HepG2 (cell line): Measurements from ENCODE around the gene LAMA1. TPM values are rescaled to one million over a fixed set of nuclear protein-coding genes. Genes with fewer than 3 reads are reported as not detected.

ENCODE experiments used
- ATAC-seq: fragments of 200-7000 bp; cut with Tn5 transposase; 3 replicates; pipeline ENCODE4 v1.9.1; 2020; ENCODE audit warnings: mild to moderate bottlenecking, moderate library complexity
- BruUV-seq: library from RNA; stranded (reverse); fragments of 400-500 nt; replicated peaks from 2 replicates; lab custom pipeline; 2021; lab: Mats Ljungman, UMichigan
- CTCF ChIA-PET: fragments of 300-600 bp; formaldehyde crosslinking; extraction: SDS; loops from one replicate; lab custom pipeline; 2021; ENCODE audit warnings: low total read pairs, inconsistent platforms, low intra/inter-chr PET ratio; lab: Yijun Ruan, JAX
- POLR2A ChIA-PET: fragments of 350-600 bp; sonication (Branson Sonifier 250); formaldehyde crosslinking; loops from one replicate; lab custom pipeline; 2020; ENCODE audit warnings: antibody characterized with exemption, inconsistent platforms; lab: Yijun Ruan, JAX
- DNase-seq: peaks from one replicate; pipeline ENCODE4 v3.0.0-alpha.2; 2015; ENCODE audit warnings: low spot score
- FAIRE-seq: peaks from 3 replicates; lab custom pipeline; 2011; peaks lifted over from hg19 to GRCh38; lab: Jason Lieb, UNC
- H2AFZ ChIP-seq: one replicate; pipeline ENCODE4 v1.6.1; 2011; ENCODE audit warnings: low read length, inconsistent platforms
- H3K27ac ChIP-seq: fragments of 300-600 bp; 3 replicates; pipeline ENCODE4 v1.8.0; 2011; ENCODE audit warnings: mixed run types, mild to moderate bottlenecking, mixed read lengths, low read length, inconsistent platforms; ENCODE audit not compliant: insufficient read depth; ENCODE audit errors: extremely low read length
- H3K27me3 ChIP-seq, 2 experiments: fragments of 200-600 bp in 1 of 2; 2 replicates in 1 of 2; 3 replicates in 1 of 2; pipeline versions ENCODE4 v1.6.0 to v1.8.0; 2011; ENCODE audit warnings: low read length in 2 of 2, mild to moderate bottlenecking in 2 of 2, moderate library complexity in 2 of 2, inconsistent platforms in 1 of 2; ENCODE audit not compliant: insufficient read depth in 2 of 2, control insufficient read depth in 1 of 2
- H3K36me3 ChIP-seq, 2 experiments: fragments of 200-600 bp in 1 of 2; replicated peaks in 1 of 2; 2 replicates in 1 of 2; 3 replicates in 1 of 2; pipeline versions ENCODE4 v1.5.1 to v1.8.0; 2011; ENCODE audit warnings: low read length in 2 of 2, inconsistent platforms in 1 of 2; ENCODE audit not compliant: insufficient read depth in 2 of 2, control insufficient read depth in 1 of 2
- H3K4me1 ChIP-seq: 2 replicates; pipeline ENCODE4 v1.5.1; 2012; ENCODE audit warnings: low read length, inconsistent platforms; ENCODE audit not compliant: insufficient read depth
- H3K4me2 ChIP-seq: 2 replicates; pipeline ENCODE4 v1.6.0; 2011; ENCODE audit warnings: low read depth, low read length, inconsistent platforms
- H3K4me3 ChIP-seq, 3 experiments: fragments of 200-600 bp in 1 of 3; sonication (generic), shearing (Covaris generic) in 1 of 3; replicated peaks in 1 of 3; 2 replicates each; pipeline ENCODE4 v1.5.1; 2011 to 2016; ENCODE audit warnings: low read length in 3 of 3, inconsistent platforms in 2 of 3, low read depth in 2 of 3, mild to moderate bottlenecking in 2 of 3, control low read depth in 1 of 3, mixed read lengths in 1 of 3; ENCODE audit not compliant: insufficient read depth in 1 of 3
- H3K79me2 ChIP-seq: one replicate; pipeline ENCODE4 v1.6.1; 2011; ENCODE audit warnings: low read length, inconsistent platforms; ENCODE audit not compliant: insufficient read depth
- H3K9ac ChIP-seq: 2 replicates; pipeline ENCODE4 v1.6.0; 2011; ENCODE audit warnings: mild to moderate bottlenecking, low read depth, low read length, inconsistent platforms; ENCODE audit not compliant: insufficient read depth
- H3K9me3 ChIP-seq: 2 replicates; pipeline ENCODE4 v1.5.1; 2012; ENCODE audit warnings: mild to moderate bottlenecking, low read length
- H4K20me1 ChIP-seq: 2 replicates; pipeline ENCODE4 v1.6.0; 2011; ENCODE audit warnings: inconsistent platforms, mild to moderate bottlenecking, low read length, moderate library complexity; ENCODE audit not compliant: insufficient read depth
- CEBPB ChIP-seq: IDR thresholded peaks from 2 replicates; pipeline ENCODE4 v1.6.1; 2011; ENCODE audit warnings: low read depth, low read length, improper control_type of control experiment, borderline replicate concordance
- GZF1 ChIP-seq: sonication (generic); formaldehyde crosslinking; IDR thresholded peaks from 2 replicates; pipeline ENCODE4 v1.5.1; 2020; ENCODE audit warnings: mild to moderate bottlenecking, missing genetic modification reagents
- NAIF1 ChIP-seq: sonication (generic); formaldehyde crosslinking; IDR thresholded peaks from 2 replicates; pipeline ENCODE4 v1.5.0; 2020; ENCODE audit warnings: mild to moderate bottlenecking, missing genetic modification reagents, borderline replicate concordance
- REXO4 ChIP-seq: sonication (generic); formaldehyde crosslinking; IDR thresholded peaks from 2 replicates; pipeline ENCODE4 v1.8.0; 2022; ENCODE audit warnings: missing genetic modification reagents, mild to moderate bottlenecking, borderline replicate concordance
- SMAD3 ChIP-seq: sonication (generic); formaldehyde crosslinking; IDR thresholded peaks from 2 replicates; pipeline ENCODE4 v1.4.0; 2020; ENCODE audit warnings: missing genetic modification reagents
- SOX6 ChIP-seq, 2 experiments: fragments of 450-650 bp in 1 of 2; sonication (generic) in 1 of 2; formaldehyde crosslinking in 1 of 2; IDR thresholded peaks; 2 replicates each; pipeline versions ENCODE4 v1.4.0 to v1.6.1; 2017 to 2020; ENCODE audit warnings: antibody characterized with exemption in 1 of 2, mild to moderate bottlenecking in 1 of 2, missing genetic modification reagents in 1 of 2
- TBL1XR1 ChIP-seq: fragments of 150-350 bp; IDR thresholded peaks from 2 replicates; pipeline ENCODE4 v1.6.1; 2014; ENCODE audit warnings: borderline replicate concordance, low read length; ENCODE audit not compliant: partially characterized antibody
- ZNF34 ChIP-seq: sonication (generic); formaldehyde crosslinking; IDR thresholded peaks from 2 replicates; pipeline ENCODE4 v1.4.0; 2020; ENCODE audit warnings: mild to moderate bottlenecking, missing genetic modification reagents, borderline replicate concordance
- ZNF572 ChIP-seq: sonication (generic); formaldehyde crosslinking; IDR thresholded peaks from 2 replicates; pipeline ENCODE4 v1.5.1; 2020; ENCODE audit warnings: mild to moderate bottlenecking, missing genetic modification reagents
- WGBS: methylation state at CpG from one replicate; pipeline ENCODE4 v1.1.6; 2017; ENCODE audit warnings: low lambda C conversion rate; 5-methylcytosine and 5-hydroxymethylcytosine counted together
- in situ Hi-C: cut with HindIII; loops from 2 replicates; pipeline ENCODE4 v1.10.0; 2017; ENCODE audit warnings: low pct_unique_long_range_greater_than_20kb; ENCODE audit not compliant: extremely low pct_ligation_motif_present
- intact Hi-C: fragments of 100-400 bp; cut with micrococcal nuclease; formaldehyde crosslinking; loops from one replicate; pipeline ENCODE4 v1.10.0; 2022; ENCODE audit not compliant: unreplicated experiment
- polyA plus RNA-seq, 8 experiments: library from polyadenylated mRNA; depleted of rRNA in 3 of 8; stranded (reverse) in 7 of 8; unstranded in 1 of 8; fragments of >200 nt; fragmentation: Illumina TruSeq in 4 of 8; extraction: Trizol in 4 of 8; gene quantifications; 2 replicates each; pipeline versions ENCODE4 v1.2.1 to v1.2.3, GENCODE V29; 2011 to 2016; ENCODE audit warnings: low read depth in 4 of 8, missing spikeins in 1 of 8, mixed read lengths in 1 of 8; ENCODE audit not compliant: insufficient read depth in 1 of 8
- total RNA-seq, 5 experiments: library from RNA; depleted of rRNA; stranded (reverse); fragments of >200 nt; fragmentation: Illumina TruSeq; extraction: Trizol; gene quantifications; 2 replicates each; pipeline ENCODE4 v1.2.3, GENCODE V29; 2016; ENCODE audit warnings: low read depth in 1 of 5
- TF ChIP-seq, protein P1 (sequence below): sonication (generic); formaldehyde crosslinking; IDR thresholded peaks from 2 replicates; pipeline ENCODE4 v1.4.0; 2020; ENCODE audit warnings: missing genetic modification reagents
- TF ChIP-seq, protein P2 (sequence below): sonication (generic); formaldehyde crosslinking; IDR thresholded peaks from 2 replicates; pipeline ENCODE4 v1.8.0; 2022; ENCODE audit warnings: mild to moderate bottlenecking, missing genetic modification reagents, moderate library complexity
- TF ChIP-seq, protein P3 (sequence below): sonication (generic); formaldehyde crosslinking; IDR thresholded peaks from 2 replicates; pipeline ENCODE4 v1.5.0; 2020; ENCODE audit warnings: mild to moderate bottlenecking, missing genetic modification reagents

The LAMA1 gene
- total and polyA plus RNA-seq, 2 of the 13 experiments (the other 11 are each of a cell fraction or from before 2014, with no cell fraction given) = 0.05 to 0.44 TPM

DNA sequence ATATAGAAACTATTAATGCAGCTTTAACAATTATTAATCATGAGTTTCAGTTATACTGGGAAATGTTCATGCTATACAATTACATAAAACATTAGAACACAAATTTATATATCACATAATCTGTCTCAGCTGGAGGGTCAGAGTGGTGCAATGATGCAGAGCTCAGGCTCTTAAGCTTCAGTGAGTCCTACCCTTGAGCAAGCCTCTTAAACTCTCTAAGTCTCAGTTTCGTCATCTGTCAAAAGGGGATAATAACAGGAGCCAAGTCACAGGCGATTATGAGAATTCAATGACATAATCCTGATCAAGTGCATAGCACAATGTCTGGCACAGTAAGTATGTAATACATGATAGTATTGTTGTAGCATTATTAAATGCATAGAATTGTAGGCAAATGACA is 46.0 kb downstream of the LAMA1 start:
- Histone ChIP-seq H3K4me2 (no peak overlapping the region), H3K27ac (no peak overlapping the region), H3K4me1 (no peaks in the 10 kb centered on the region), H3K79me2 (no peaks in the 10 kb centered on the region), H3K36me3 (no peaks in the 10 kb centered on the region), H3K9ac (no peak overlapping the region), H2AFZ (no peak overlapping the region)
- intact Hi-C loops (no loop called here), in situ Hi-C loops (no loop called here)
- 10% methylated on average over 2 of the region's 2 CpGs for WGBS
- no TSS peak for BruUV-seq
- no peak for ATAC-seq
- CTCF ChIA-PET = no interaction called here
- TF ChIP-seq, protein P1, sequence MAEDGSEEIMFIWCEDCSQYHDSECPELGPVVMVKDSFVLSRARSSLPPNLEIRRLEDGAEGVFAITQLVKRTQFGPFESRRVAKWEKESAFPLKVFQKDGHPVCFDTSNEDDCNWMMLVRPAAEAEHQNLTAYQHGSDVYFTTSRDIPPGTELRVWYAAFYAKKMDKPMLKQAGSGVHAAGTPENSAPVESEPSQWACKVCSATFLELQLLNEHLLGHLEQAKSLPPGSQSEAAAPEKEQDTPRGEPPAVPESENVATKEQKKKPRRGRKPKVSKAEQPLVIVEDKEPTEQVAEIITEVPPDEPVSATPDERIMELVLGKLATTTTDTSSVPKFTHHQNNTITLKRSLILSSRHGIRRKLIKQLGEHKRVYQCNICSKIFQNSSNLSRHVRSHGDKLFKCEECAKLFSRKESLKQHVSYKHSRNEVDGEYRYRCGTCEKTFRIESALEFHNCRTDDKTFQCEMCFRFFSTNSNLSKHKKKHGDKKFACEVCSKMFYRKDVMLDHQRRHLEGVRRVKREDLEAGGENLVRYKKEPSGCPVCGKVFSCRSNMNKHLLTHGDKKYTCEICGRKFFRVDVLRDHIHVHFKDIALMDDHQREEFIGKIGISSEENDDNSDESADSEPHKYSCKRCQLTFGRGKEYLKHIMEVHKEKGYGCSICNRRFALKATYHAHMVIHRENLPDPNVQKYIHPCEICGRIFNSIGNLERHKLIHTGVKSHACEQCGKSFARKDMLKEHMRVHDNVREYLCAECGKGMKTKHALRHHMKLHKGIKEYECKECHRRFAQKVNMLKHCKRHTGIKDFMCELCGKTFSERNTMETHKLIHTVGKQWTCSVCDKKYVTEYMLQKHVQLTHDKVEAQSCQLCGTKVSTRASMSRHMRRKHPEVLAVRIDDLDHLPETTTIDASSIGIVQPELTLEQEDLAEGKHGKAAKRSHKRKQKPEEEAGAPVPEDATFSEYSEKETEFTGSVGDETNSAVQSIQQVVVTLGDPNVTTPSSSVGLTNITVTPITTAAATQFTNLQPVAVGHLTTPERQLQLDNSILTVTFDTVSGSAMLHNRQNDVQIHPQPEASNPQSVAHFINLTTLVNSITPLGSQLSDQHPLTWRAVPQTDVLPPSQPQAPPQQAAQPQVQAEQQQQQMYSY (CRISPR knock-in tag) = no peak
- TF ChIP-seq SMAD3 (CRISPR knock-in tag) (no peak), NAIF1 (CRISPR knock-in tag) (no peak), GZF1 (CRISPR knock-in tag) (no peak), ZNF572 (CRISPR knock-in tag) (no peak), ZNF34 (CRISPR knock-in tag) (no peak), SOX6 (IDR thresholded peaks at IDR 0.05) (no peak), SOX6 (CRISPR knock-in tag; IDR thresholded peaks at IDR 0.05) (no peak), REXO4 (CRISPR knock-in tag) (no peak), CEBPB (no peak), TBL1XR1 (no peak)
- TF ChIP-seq, protein P2, sequence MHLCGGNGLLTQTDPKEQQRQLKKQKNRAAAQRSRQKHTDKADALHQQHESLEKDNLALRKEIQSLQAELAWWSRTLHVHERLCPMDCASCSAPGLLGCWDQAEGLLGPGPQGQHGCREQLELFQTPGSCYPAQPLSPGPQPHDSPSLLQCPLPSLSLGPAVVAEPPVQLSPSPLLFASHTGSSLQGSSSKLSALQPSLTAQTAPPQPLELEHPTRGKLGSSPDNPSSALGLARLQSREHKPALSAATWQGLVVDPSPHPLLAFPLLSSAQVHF (CRISPR knock-in tag) = no peak
- TF ChIP-seq, protein P3, sequence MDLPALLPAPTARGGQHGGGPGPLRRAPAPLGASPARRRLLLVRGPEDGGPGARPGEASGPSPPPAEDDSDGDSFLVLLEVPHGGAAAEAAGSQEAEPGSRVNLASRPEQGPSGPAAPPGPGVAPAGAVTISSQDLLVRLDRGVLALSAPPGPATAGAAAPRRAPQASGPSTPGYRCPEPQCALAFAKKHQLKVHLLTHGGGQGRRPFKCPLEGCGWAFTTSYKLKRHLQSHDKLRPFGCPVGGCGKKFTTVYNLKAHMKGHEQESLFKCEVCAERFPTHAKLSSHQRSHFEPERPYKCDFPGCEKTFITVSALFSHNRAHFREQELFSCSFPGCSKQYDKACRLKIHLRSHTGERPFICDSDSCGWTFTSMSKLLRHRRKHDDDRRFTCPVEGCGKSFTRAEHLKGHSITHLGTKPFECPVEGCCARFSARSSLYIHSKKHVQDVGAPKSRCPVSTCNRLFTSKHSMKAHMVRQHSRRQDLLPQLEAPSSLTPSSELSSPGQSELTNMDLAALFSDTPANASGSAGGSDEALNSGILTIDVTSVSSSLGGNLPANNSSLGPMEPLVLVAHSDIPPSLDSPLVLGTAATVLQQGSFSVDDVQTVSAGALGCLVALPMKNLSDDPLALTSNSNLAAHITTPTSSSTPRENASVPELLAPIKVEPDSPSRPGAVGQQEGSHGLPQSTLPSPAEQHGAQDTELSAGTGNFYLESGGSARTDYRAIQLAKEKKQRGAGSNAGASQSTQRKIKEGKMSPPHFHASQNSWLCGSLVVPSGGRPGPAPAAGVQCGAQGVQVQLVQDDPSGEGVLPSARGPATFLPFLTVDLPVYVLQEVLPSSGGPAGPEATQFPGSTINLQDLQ (CRISPR knock-in tag) = no peak
- TF ChIP-seq, all 625 proteins: peak for 0
- DNase-seq (no peak), FAIRE-seq (no peak)
- Histone ChIP-seq H4K20me1 (no peaks in the 10 kb centered on the region), H3K27me3 (no peaks in the 10 kb centered on the region; a peak in 1 of 5 replicates), H3K4me3 (no peak overlapping the region), H3K9me3 (no peaks in the 10 kb centered on the region)
- POLR2A ChIA-PET = no interaction called here
